A673 (cell line): ENCODE measurements around the gene TMEM89. TPM values are rescaled to one million over a fixed set of nuclear protein-coding genes. Genes with fewer than 3 reads are reported as not detected.

Experiments
- BruUV-seq: library from RNA; stranded (reverse); fragments of 400-500 nt; replicated peaks from 2 replicates; lab custom pipeline; 2021; lab: Mats Ljungman, UMichigan
- CTCF ChIA-PET: fragments of 300-600 bp; sonication (Branson Sonifier 250); formaldehyde crosslinking; loops from one replicate; lab custom pipeline; 2022; ENCODE audit warnings: antibody characterized with exemption; lab: Charles Lee
- POLR2A ChIA-PET: fragments of 300-600 bp; sonication (Branson Sonifier 250); formaldehyde crosslinking; loops from one replicate; lab custom pipeline; 2022; ENCODE audit warnings: antibody characterized with exemption; ENCODE audit not compliant: low non-redundant PET; lab: Charles Lee
- DNase-seq: peaks from one replicate; pipeline ENCODE4 v3.0.0-alpha.2; 2015; ENCODE audit warnings: low spot score
- H3K27ac ChIP-seq: fragments of 200-600 bp; sonication (generic); 2 replicates; pipeline ENCODE4 v1.5.1; 2016; ENCODE audit warnings: mixed run types, low read depth, mild to moderate bottlenecking, mixed read lengths, antibody characterized with exemption, low read length; ENCODE audit not compliant: poor library complexity, severe bottlenecking
- H3K27me3 ChIP-seq: fragments of 200-600 bp; sonication (generic); replicated peaks from 2 replicates; pipeline ENCODE4 v1.6.1; 2017; ENCODE audit warnings: mixed run types, low read depth, mild to moderate bottlenecking, mixed read lengths, antibody characterized with exemption, low read length; ENCODE audit not compliant: insufficient read depth, poor library complexity
- H3K36me3 ChIP-seq: fragments of 200-600 bp; sonication (generic); 2 replicates; pipeline ENCODE4 v1.6.1; 2016; ENCODE audit warnings: mixed run types, mild to moderate bottlenecking, mixed read lengths, antibody characterized with exemption, low read length; ENCODE audit not compliant: insufficient read depth, poor library complexity, severe bottlenecking
- H3K4me1 ChIP-seq: fragments of 200-600 bp; sonication (generic); 2 replicates; pipeline ENCODE4 v1.6.1; 2017; ENCODE audit warnings: mixed run types, mild to moderate bottlenecking, mixed read lengths, antibody characterized with exemption, low read length; ENCODE audit not compliant: insufficient read depth, poor library complexity, severe bottlenecking
- H3K4me3 ChIP-seq: fragments of 200-600 bp; sonication (generic); 2 replicates; pipeline ENCODE4 v1.5.1; 2016; ENCODE audit warnings: low read depth, mixed run types, mild to moderate bottlenecking, mixed read lengths, low read length; ENCODE audit not compliant: poor library complexity, severe bottlenecking
- H3K9me3 ChIP-seq: fragments of 200-600 bp; sonication (generic); 2 replicates; pipeline ENCODE4 v1.6.1; 2016; ENCODE audit warnings: mixed run types, low read depth, mild to moderate bottlenecking, mixed read lengths, antibody characterized with exemption, low read length; ENCODE audit not compliant: poor library complexity, severe bottlenecking
- CTCF ChIP-seq: fragments of 300-800, 200-600 bp; sonication (generic); conservative IDR thresholded peaks from 2 replicates; pipeline ENCODE4 v1.5.1; 2017; ENCODE audit warnings: low read depth, mild to moderate bottlenecking, antibody characterized with exemption, low read length, moderate library complexity, mixed read lengths
- EZH2 ChIP-seq: fragments of 200-600 bp; sonication (generic); IDR thresholded peaks from 2 replicates; pipeline ENCODE4 v1.6.1; 2017; ENCODE audit warnings: borderline replicate concordance, low read depth, mild to moderate bottlenecking, mixed read lengths, antibody characterized with exemption, low read length; ENCODE audit not compliant: poor library complexity, severe bottlenecking
- intact Hi-C: fragments of 100-400 bp; cut with micrococcal nuclease; formaldehyde crosslinking; loops from one replicate; pipeline ENCODE4 v1.10.0; 2022; ENCODE audit not compliant: unreplicated experiment
- total RNA-seq: library from RNA; stranded (reverse); gene quantifications from 2 replicates; pipeline ENCODE4 v1.2.3, GENCODE V29; 2021

Gene TMEM89
- total RNA-seq, 1 experiment from 2014 or later: not detected

DNA sequence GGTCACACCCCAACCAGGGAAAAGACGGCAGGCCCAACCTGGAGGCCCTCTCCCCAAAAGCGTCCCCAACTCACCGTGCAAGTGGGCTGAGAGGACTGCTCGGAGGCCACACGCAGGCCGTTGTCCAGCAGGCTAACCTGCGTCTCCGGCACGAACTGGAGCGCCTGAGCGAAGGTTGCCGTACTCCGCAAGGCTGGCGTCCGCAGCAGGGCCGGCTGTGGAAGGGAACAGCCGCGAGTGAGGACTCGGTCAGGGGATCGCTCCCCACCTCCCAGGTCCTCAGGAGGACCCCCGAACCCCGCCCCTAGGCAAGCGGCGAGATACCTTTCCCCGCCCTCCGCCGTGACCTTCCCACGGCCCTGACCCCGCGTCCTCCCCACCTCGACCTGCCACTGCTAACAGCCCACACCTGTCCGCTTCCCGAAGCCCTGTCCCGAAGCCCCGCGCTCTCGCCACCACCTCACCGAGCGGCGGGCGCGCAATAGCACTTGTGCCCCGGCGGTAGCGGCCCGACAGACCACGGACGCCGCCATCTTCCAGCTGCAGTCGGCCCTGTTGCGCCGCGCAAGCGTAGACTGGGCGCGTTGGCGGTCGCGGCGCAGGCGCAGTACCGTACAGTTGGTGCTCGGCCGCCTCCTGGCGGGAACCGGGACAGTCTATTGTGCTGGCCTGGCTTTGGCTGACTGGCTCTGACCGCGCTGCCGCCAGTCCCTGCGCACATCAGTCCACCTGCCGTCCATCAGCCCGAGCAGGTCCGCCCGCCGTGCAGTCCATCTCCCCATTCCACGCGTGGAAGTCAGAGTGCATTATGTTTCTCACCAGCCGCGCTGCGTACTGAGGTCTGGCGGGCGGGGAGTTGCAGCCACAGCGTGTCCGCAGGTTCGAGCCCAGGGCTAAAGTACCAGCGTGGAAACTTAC, 12.2 kb downstream of the TMEM89 start, which contains the start of gene UQCRC1:
TSS of gene UQCRC1 (minus strand) at position 559 of the 918 bp plus-strand sequence. CDS start at position 533, 26 bp downstream.
- TF ChIP-seq CTCF (peak; percentile 59), EZH2 (no peak)
- POLR2A ChIA-PET: interaction anchor here (0.7 kb wide), 1 partner anchor 50 kb away, joined by 3 read pairs; no protein-coding TSS in a partner anchor
- peak; percentile 86 for DNase-seq
- H3K9me3 ChIP-seq: no peaks in the 10 kb centered on the region
- peak within 1 kb of the TSS; percentile 85 for H3K4me3 ChIP-seq
- peaks cover 17% of the 10 kb centered on the region for H3K36me3 ChIP-seq
- no peaks in the 10 kb centered on the region for H3K27me3 ChIP-seq
- peaks cover 6% of the 10 kb centered on the region for H3K4me1 ChIP-seq
- no TSS peak for BruUV-seq
- peak within 1 kb of the TSS; percentile 93 for H3K27ac ChIP-seq
- CTCF ChIA-PET: no interaction called here
- intact Hi-C loops: no loop called here

DNA sequence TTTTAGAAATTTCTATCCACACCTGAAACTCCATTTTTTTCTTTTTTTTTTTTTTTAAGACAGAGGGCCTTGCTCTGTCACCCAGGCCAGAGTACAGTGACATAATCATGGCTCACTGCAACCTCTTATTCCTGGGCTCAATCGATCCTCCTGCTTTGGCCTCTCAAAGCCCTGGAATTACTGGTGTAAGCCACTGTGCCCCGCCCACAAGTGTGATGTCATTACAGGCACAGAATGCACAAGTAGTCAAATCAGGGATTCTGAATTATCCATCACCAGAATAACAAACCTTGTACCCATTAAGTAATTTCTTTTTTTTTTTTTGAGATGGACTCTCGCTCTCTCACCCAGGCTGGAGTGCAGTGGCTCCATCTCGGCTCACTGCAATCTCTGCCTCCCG, 14.1 kb downstream of the TMEM89 start:
- H3K9me3 ChIP-seq: no peaks in the 10 kb centered on the region
- no TSS peak for BruUV-seq
- ChIA-PET POLR2A (no interaction called here), CTCF (no interaction called here)
- no peak overlapping the region for H3K27ac ChIP-seq
- peak; percentile 18 for DNase-seq
- H3K27me3 ChIP-seq: no peaks in the 10 kb centered on the region
- H3K4me1 ChIP-seq: peaks cover 6% of the 10 kb centered on the region
- H3K4me3 ChIP-seq: no peak overlapping the region
- peaks cover 32% of the 10 kb centered on the region for H3K36me3 ChIP-seq
- no peak for TF ChIP-seq CTCF
- no peak for TF ChIP-seq EZH2
- intact Hi-C loops: no loop called here

DNA sequence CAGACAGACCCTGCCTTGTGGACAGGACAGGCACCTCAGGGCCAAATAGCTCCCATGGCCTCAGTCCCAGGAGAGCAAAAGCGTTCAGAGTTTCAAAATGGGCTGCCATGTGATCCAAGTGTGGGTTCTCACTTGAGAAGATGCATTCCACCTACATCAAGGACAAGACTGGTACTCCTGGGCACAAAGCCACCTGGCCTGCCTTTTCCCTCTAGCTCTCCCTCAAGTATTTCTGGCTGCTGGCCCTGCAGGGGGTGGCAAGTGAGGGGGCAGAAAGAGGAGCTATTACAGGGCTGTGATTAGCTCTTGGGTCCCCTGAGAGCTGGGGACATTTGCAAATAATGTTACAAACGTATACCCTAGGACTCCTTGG, 20.0 kb downstream of the TMEM89 start:
- no peak for DNase-seq
- TF ChIP-seq EZH2 (no peak), CTCF (no peak)
- Histone ChIP-seq H3K36me3 (peaks cover 36% of the 10 kb centered on the region), H3K4me1 (peaks cover 12% of the 10 kb centered on the region), H3K27ac (no peak overlapping the region), H3K27me3 (no peaks in the 10 kb centered on the region), H3K4me3 (no peak overlapping the region), H3K9me3 (no peaks in the 10 kb centered on the region)
- intact Hi-C loops: no loop called here
- BruUV-seq: no TSS peak
- ChIA-PET CTCF (no interaction called here), POLR2A (no interaction called here)
